Panc1 (cell line): ENCODE data around the gene GNPAT. TPM values are rescaled to one million over a fixed set of nuclear protein-coding genes. Genes with fewer than 3 reads are reported as not detected.

Source experiments
- ATAC-seq: fragments of 200-7000 bp; cut with Tn5 transposase; 2 replicates; pipeline ENCODE4 v1.9.1; 2020; ENCODE audit warnings: mild to moderate bottlenecking, moderate library complexity
- BruUV-seq: library from RNA; stranded (reverse); fragments of 400-500 nt; replicated peaks from 2 replicates; lab custom pipeline; 2021; lab: Mats Ljungman, UMichigan
- CTCF ChIA-PET: fragments of 300-600 bp; sonication (Branson Sonifier 250); formaldehyde crosslinking; loops from one replicate; lab custom pipeline; 2022; ENCODE audit warnings: antibody characterized with exemption; lab: Charles Lee
- POLR2A ChIA-PET: fragments of 300-600 bp; sonication (Branson Sonifier 250); formaldehyde crosslinking; loops from one replicate; lab custom pipeline; 2022; ENCODE audit warnings: antibody characterized with exemption; lab: Charles Lee
- DNase-seq: peaks from one replicate; pipeline ENCODE4 v3.0.0-alpha.2; 2010; ENCODE audit warnings: low read depth, low spot score
- H3K27ac ChIP-seq: 2 replicates; pipeline ENCODE4 v1.5.1; 2011; ENCODE audit warnings: mild to moderate bottlenecking, low read length, inconsistent platforms
- H3K27me3 ChIP-seq: fragments of 200-500 bp; sonication (Bioruptor generic); 2 replicates; pipeline ENCODE4 v1.6.0; 2014; ENCODE audit warnings: low read length, inconsistent platforms; ENCODE audit not compliant: control insufficient read depth, insufficient read depth
- H3K36me3 ChIP-seq: fragments of 200-500 bp; sonication (Bioruptor generic); 2 replicates; pipeline ENCODE4 v1.5.1; 2014; ENCODE audit warnings: inconsistent platforms, mild to moderate bottlenecking, low read length, moderate library complexity; ENCODE audit not compliant: control insufficient read depth, insufficient read depth
- H3K4me1 ChIP-seq: 2 replicates; pipeline ENCODE4 v1.5.1; 2011; ENCODE audit warnings: inconsistent platforms, mild to moderate bottlenecking, low read length, moderate library complexity; ENCODE audit not compliant: control insufficient read depth, insufficient read depth
- H3K4me3 ChIP-seq, 2 experiments: 2 replicates each; pipeline ENCODE4 v1.5.1; 2011 to 2012; ENCODE audit warnings: low read depth in 2 of 2, low read length in 2 of 2, mild to moderate bottlenecking in 2 of 2, inconsistent platforms in 1 of 2, moderate library complexity in 1 of 2
- H3K9me3 ChIP-seq: fragments of 200-500 bp; sonication (Bioruptor generic); 2 replicates; pipeline ENCODE4 v1.5.1; 2014; ENCODE audit warnings: low read depth, mild to moderate bottlenecking, inconsistent platforms, low read length, moderate library complexity; ENCODE audit not compliant: control insufficient read depth, insufficient read depth
- POLR2AphosphoS5 ChIP-seq: IDR thresholded peaks from 2 replicates; pipeline ENCODE4 v1.6.1; 2012; ENCODE audit warnings: mild to moderate bottlenecking, low read depth, low read length, moderate library complexity
- REST ChIP-seq, 2 experiments: IDR thresholded peaks; 2 replicates each; pipeline ENCODE4 v1.6.1; 2011 to 2012; ENCODE audit warnings: low read depth in 2 of 2, control low read depth in 1 of 2, low read length in 1 of 2, mild to moderate bottlenecking in 1 of 2, moderate library complexity in 1 of 2; ENCODE audit not compliant: insufficient read depth in 1 of 2
- SIN3A ChIP-seq: IDR thresholded peaks from 2 replicates; pipeline ENCODE4 v1.6.1; 2012; ENCODE audit warnings: low read depth, mild to moderate bottlenecking, low read length, moderate library complexity, borderline replicate concordance; ENCODE audit not compliant: insufficient read depth
- TCF7L2 ChIP-seq: IDR thresholded peaks from 2 replicates; pipeline ENCODE4 v1.6.1; 2011; ENCODE audit warnings: mild to moderate bottlenecking, low read depth, low read length, inconsistent platforms
- in situ Hi-C: cut with HindIII; loops from 2 replicates; pipeline ENCODE4 v1.10.0; 2016; ENCODE audit warnings: low sequenced_read_pairs, low pct_unique_long_range_greater_than_20kb
- intact Hi-C: fragments of 100-400 bp; cut with micrococcal nuclease; formaldehyde crosslinking; loops from one replicate; pipeline ENCODE4 v1.10.0; 2022; ENCODE audit not compliant: unreplicated experiment
- total RNA-seq: library from RNA; stranded (reverse); gene quantifications from one replicate; pipeline ENCODE4 v1.2.1, GENCODE V29; 2021; ENCODE audit not compliant: unreplicated experiment
- TF ChIP-seq, protein P1 (sequence below): fragments of 450-650 bp; IDR thresholded peaks from 2 replicates; pipeline ENCODE4 v1.5.1; 2017; ENCODE audit warnings: mild to moderate bottlenecking

Gene GNPAT
- total RNA-seq, 1 experiment from 2014 or later: 42.5 TPM

DNA sequence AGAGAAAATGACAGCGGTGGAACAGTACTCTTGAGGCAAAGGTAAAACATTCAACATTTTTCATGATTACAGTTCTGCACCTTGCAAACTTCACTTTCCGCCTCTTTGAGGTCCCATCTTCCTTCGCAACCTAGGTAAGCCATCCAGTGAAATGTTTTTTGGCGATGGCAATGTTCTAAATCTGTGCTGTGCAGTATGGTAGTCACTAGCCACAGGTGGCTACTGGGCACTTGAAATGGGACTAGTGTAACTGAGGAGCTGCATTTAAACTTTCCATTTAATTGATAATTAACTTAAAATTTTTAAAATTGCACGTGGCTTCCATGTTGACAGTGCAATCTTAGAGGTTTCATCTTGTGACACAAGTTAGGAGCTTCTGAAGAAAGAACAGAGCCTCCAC, 83.6 kb downstream of the GNPAT start:
- no peak for ATAC-seq

DNA sequence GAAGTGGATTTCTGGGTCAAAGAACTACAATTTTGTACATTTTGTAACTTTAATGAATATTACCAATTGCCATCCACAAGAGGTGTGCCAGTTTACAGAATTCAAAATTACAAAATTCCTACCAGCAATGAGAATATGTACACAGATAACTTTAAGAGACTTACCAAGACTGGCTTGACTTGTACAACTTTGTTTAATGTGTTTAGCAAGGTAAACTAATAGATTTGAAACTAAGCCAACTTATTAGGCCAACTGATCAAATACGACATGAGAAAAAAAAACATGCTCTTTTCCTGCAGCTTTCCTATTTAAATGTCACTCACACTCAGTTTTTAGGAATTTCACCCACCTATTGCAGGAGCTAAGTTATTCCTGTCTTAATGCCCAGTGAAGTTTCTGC, 85.2 kb downstream of the GNPAT start:
- ATAC-seq (no peak), DNase-seq (no peak)
- CTCF ChIA-PET: no interaction called here
- H3K9me3 ChIP-seq: no peaks in the 10 kb centered on the region
- H3K27ac ChIP-seq: no peak overlapping the region
- no peak for TF ChIP-seq POLR2AphosphoS5
- TF ChIP-seq REST (IDR thresholded peaks at IDR 0.05; ENCODE audit: insufficient read depth in 1 of 2, low read depth in 2 of 2, low read length in 1 of 2): no peak
- TF ChIP-seq, protein P1, sequence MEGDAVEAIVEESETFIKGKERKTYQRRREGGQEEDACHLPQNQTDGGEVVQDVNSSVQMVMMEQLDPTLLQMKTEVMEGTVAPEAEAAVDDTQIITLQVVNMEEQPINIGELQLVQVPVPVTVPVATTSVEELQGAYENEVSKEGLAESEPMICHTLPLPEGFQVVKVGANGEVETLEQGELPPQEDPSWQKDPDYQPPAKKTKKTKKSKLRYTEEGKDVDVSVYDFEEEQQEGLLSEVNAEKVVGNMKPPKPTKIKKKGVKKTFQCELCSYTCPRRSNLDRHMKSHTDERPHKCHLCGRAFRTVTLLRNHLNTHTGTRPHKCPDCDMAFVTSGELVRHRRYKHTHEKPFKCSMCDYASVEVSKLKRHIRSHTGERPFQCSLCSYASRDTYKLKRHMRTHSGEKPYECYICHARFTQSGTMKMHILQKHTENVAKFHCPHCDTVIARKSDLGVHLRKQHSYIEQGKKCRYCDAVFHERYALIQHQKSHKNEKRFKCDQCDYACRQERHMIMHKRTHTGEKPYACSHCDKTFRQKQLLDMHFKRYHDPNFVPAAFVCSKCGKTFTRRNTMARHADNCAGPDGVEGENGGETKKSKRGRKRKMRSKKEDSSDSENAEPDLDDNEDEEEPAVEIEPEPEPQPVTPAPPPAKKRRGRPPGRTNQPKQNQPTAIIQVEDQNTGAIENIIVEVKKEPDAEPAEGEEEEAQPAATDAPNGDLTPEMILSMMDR: no peak
- no peak for TF ChIP-seq TCF7L2
- no peak for TF ChIP-seq SIN3A
- H3K27me3 ChIP-seq: no peaks in the 10 kb centered on the region
- in situ Hi-C loops (no loop called here), intact Hi-C loops (no loop called here)
- POLR2A ChIA-PET: no interaction called here
- no TSS peak for BruUV-seq
- no peak overlapping the region for H3K4me3 ChIP-seq
- H3K36me3 ChIP-seq: no peaks in the 10 kb centered on the region
- no peaks in the 10 kb centered on the region for H3K4me1 ChIP-seq

More for the DNA sequence above, 83.6 kb downstream of the GNPAT start:
- no peaks in the 10 kb centered on the region for H3K27me3 ChIP-seq
- in situ Hi-C loops: no loop called here
- no peak overlapping the region for H3K27ac ChIP-seq
- CTCF ChIA-PET: interaction anchor here (0.6 kb wide), 1 partner anchor 160 kb away, joined by 3 read pairs; no protein-coding TSS in a partner anchor
- no peaks in the 10 kb centered on the region for H3K9me3 ChIP-seq
- intact Hi-C loops: no loop called here
- no peaks in the 10 kb centered on the region for H3K36me3 ChIP-seq
- POLR2A ChIA-PET: no interaction called here
- H3K4me1 ChIP-seq: no peaks in the 10 kb centered on the region
- no peak for TF ChIP-seq TCF7L2
- TF ChIP-seq REST (IDR thresholded peaks at IDR 0.05; ENCODE audit: insufficient read depth in 1 of 2, low read depth in 2 of 2, low read length in 1 of 2): no peak
- TF ChIP-seq POLR2AphosphoS5: no peak
- TF ChIP-seq, protein P1: no peak
- TF ChIP-seq SIN3A: no peak
- BruUV-seq: no TSS peak
- no peak overlapping the region for H3K4me3 ChIP-seq
- no peak for DNase-seq
